HepG2 (cell line): Measurements from ENCODE around the gene CD69. TPM values are rescaled to one million over a fixed set of nuclear protein-coding genes. Genes with fewer than 3 reads are reported as not detected.

Experiments used
- ATAC-seq: fragments of 200-7000 bp; cut with Tn5 transposase; 3 replicates; pipeline ENCODE4 v1.9.1; 2020; ENCODE audit warnings: mild to moderate bottlenecking, moderate library complexity
- BruUV-seq: library from RNA; stranded (reverse); fragments of 400-500 nt; replicated peaks from 2 replicates; lab custom pipeline; 2021; lab: Mats Ljungman, UMichigan
- CTCF ChIA-PET: fragments of 300-600 bp; formaldehyde crosslinking; extraction: SDS; loops from one replicate; lab custom pipeline; 2021; ENCODE audit warnings: low total read pairs, inconsistent platforms, low intra/inter-chr PET ratio; lab: Yijun Ruan, JAX
- POLR2A ChIA-PET: fragments of 350-600 bp; sonication (Branson Sonifier 250); formaldehyde crosslinking; loops from one replicate; lab custom pipeline; 2020; ENCODE audit warnings: antibody characterized with exemption, inconsistent platforms; lab: Yijun Ruan, JAX
- DNase-seq: peaks from one replicate; pipeline ENCODE4 v3.0.0-alpha.2; 2015; ENCODE audit warnings: low spot score
- FAIRE-seq: peaks from 3 replicates; lab custom pipeline; 2011; peaks lifted over from hg19 to GRCh38; lab: Jason Lieb, UNC
- H2AFZ ChIP-seq: one replicate; pipeline ENCODE4 v1.6.1; 2011; ENCODE audit warnings: low read length, inconsistent platforms
- H3K27ac ChIP-seq: fragments of 300-600 bp; 3 replicates; pipeline ENCODE4 v1.8.0; 2011; ENCODE audit warnings: mixed run types, mild to moderate bottlenecking, mixed read lengths, low read length, inconsistent platforms; ENCODE audit not compliant: insufficient read depth; ENCODE audit errors: extremely low read length
- H3K27me3 ChIP-seq, 2 experiments: fragments of 200-600 bp in 1 of 2; 2 replicates in 1 of 2; 3 replicates in 1 of 2; pipeline versions ENCODE4 v1.6.0 to v1.8.0; 2011; ENCODE audit warnings: low read length in 2 of 2, mild to moderate bottlenecking in 2 of 2, moderate library complexity in 2 of 2, inconsistent platforms in 1 of 2; ENCODE audit not compliant: insufficient read depth in 2 of 2, control insufficient read depth in 1 of 2
- H3K36me3 ChIP-seq, 2 experiments: fragments of 200-600 bp in 1 of 2; replicated peaks in 1 of 2; 2 replicates in 1 of 2; 3 replicates in 1 of 2; pipeline versions ENCODE4 v1.5.1 to v1.8.0; 2011; ENCODE audit warnings: low read length in 2 of 2, inconsistent platforms in 1 of 2; ENCODE audit not compliant: insufficient read depth in 2 of 2, control insufficient read depth in 1 of 2
- H3K4me1 ChIP-seq: 2 replicates; pipeline ENCODE4 v1.5.1; 2012; ENCODE audit warnings: low read length, inconsistent platforms; ENCODE audit not compliant: insufficient read depth
- H3K4me2 ChIP-seq: 2 replicates; pipeline ENCODE4 v1.6.0; 2011; ENCODE audit warnings: low read depth, low read length, inconsistent platforms
- H3K4me3 ChIP-seq, 3 experiments: fragments of 200-600 bp in 1 of 3; sonication (generic), shearing (Covaris generic) in 1 of 3; replicated peaks in 1 of 3; 2 replicates each; pipeline ENCODE4 v1.5.1; 2011 to 2016; ENCODE audit warnings: low read length in 3 of 3, inconsistent platforms in 2 of 3, low read depth in 2 of 3, mild to moderate bottlenecking in 2 of 3, control low read depth in 1 of 3, mixed read lengths in 1 of 3; ENCODE audit not compliant: insufficient read depth in 1 of 3
- H3K79me2 ChIP-seq: one replicate; pipeline ENCODE4 v1.6.1; 2011; ENCODE audit warnings: low read length, inconsistent platforms; ENCODE audit not compliant: insufficient read depth
- H3K9ac ChIP-seq: 2 replicates; pipeline ENCODE4 v1.6.0; 2011; ENCODE audit warnings: mild to moderate bottlenecking, low read depth, low read length, inconsistent platforms; ENCODE audit not compliant: insufficient read depth
- H3K9me3 ChIP-seq: 2 replicates; pipeline ENCODE4 v1.5.1; 2012; ENCODE audit warnings: mild to moderate bottlenecking, low read length
- H4K20me1 ChIP-seq: 2 replicates; pipeline ENCODE4 v1.6.0; 2011; ENCODE audit warnings: inconsistent platforms, mild to moderate bottlenecking, low read length, moderate library complexity; ENCODE audit not compliant: insufficient read depth
- JUND ChIP-seq: sonication (generic); formaldehyde crosslinking; IDR thresholded peaks from 2 replicates; pipeline ENCODE4 v1.8.0; 2022; ENCODE audit warnings: mild to moderate bottlenecking, missing genetic modification reagents
- TBX2 ChIP-seq: sonication (generic); formaldehyde crosslinking; IDR thresholded peaks from 2 replicates; pipeline ENCODE4 v1.5.0; 2020; ENCODE audit warnings: missing genetic modification reagents, mild to moderate bottlenecking, borderline replicate concordance
- ZKSCAN8 ChIP-seq: IDR thresholded peaks from 2 replicates; pipeline ENCODE4 v1.6.1; 2016; ENCODE audit warnings: borderline replicate concordance, missing genetic modification reagents, missing compliant biosample characterization
- in situ Hi-C: cut with HindIII; loops from 2 replicates; pipeline ENCODE4 v1.10.0; 2017; ENCODE audit warnings: low pct_unique_long_range_greater_than_20kb; ENCODE audit not compliant: extremely low pct_ligation_motif_present
- intact Hi-C: fragments of 100-400 bp; cut with micrococcal nuclease; formaldehyde crosslinking; loops from one replicate; pipeline ENCODE4 v1.10.0; 2022; ENCODE audit not compliant: unreplicated experiment
- polyA plus RNA-seq, 8 experiments: library from polyadenylated mRNA; depleted of rRNA in 3 of 8; stranded (reverse) in 7 of 8; unstranded in 1 of 8; fragments of >200 nt; fragmentation: Illumina TruSeq in 4 of 8; extraction: Trizol in 4 of 8; gene quantifications; 2 replicates each; pipeline versions ENCODE4 v1.2.1 to v1.2.3, GENCODE V29; 2011 to 2016; ENCODE audit warnings: low read depth in 4 of 8, missing spikeins in 1 of 8, mixed read lengths in 1 of 8; ENCODE audit not compliant: insufficient read depth in 1 of 8
- total RNA-seq, 5 experiments: library from RNA; depleted of rRNA; stranded (reverse); fragments of >200 nt; fragmentation: Illumina TruSeq; extraction: Trizol; gene quantifications; 2 replicates each; pipeline ENCODE4 v1.2.3, GENCODE V29; 2016; ENCODE audit warnings: low read depth in 1 of 5
- TF ChIP-seq, protein P1 (sequence below): sonication (generic); formaldehyde crosslinking; IDR thresholded peaks from 2 replicates; pipeline ENCODE4 v1.4.0; 2020; ENCODE audit warnings: missing genetic modification reagents, borderline replicate concordance
- TF ChIP-seq, protein P2 (sequence below): IDR thresholded peaks from 2 replicates; pipeline ENCODE4 v1.6.1; 2016; ENCODE audit warnings: missing compliant biosample characterization, missing genetic modification reagents, borderline replicate concordance

Gene CD69
- total and polyA plus RNA-seq, 2 of the 13 experiments (the other 11 are each of a cell fraction or from before 2014, with no cell fraction given), result not detected

DNA sequence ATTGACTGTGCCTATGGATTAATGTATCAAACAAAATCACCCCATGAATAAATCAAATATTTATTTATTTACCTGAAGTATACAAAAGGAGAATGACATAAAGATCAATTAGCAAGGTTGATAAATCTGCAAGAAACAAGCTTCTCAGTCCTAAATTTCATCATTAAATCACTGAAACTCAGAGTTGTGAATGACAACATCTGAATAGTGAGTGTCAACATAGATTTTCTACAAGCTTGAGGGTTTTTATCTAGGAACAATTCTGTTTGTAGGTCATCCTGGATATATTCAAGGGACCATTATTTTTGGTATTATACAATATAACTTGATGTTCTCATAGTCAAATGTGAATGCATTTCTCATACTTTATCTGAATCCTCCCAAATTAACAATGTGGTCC is 49.2 kb upstream of the CD69 start:
- intact Hi-C loops, result loop anchor here (5.0 kb wide), 1 partner anchor 332 kb away; no protein-coding TSS in a partner anchor

More for the DNA sequence above, 49.2 kb upstream of the CD69 start:
- in situ Hi-C loops, result no loop called here
- no peak overlapping the region for H2AFZ ChIP-seq
- no peak for TF ChIP-seq ZKSCAN8 (CRISPR knock-in tag)
- no peak for TF ChIP-seq JUND (CRISPR knock-in tag)
- TF ChIP-seq, protein P1, sequence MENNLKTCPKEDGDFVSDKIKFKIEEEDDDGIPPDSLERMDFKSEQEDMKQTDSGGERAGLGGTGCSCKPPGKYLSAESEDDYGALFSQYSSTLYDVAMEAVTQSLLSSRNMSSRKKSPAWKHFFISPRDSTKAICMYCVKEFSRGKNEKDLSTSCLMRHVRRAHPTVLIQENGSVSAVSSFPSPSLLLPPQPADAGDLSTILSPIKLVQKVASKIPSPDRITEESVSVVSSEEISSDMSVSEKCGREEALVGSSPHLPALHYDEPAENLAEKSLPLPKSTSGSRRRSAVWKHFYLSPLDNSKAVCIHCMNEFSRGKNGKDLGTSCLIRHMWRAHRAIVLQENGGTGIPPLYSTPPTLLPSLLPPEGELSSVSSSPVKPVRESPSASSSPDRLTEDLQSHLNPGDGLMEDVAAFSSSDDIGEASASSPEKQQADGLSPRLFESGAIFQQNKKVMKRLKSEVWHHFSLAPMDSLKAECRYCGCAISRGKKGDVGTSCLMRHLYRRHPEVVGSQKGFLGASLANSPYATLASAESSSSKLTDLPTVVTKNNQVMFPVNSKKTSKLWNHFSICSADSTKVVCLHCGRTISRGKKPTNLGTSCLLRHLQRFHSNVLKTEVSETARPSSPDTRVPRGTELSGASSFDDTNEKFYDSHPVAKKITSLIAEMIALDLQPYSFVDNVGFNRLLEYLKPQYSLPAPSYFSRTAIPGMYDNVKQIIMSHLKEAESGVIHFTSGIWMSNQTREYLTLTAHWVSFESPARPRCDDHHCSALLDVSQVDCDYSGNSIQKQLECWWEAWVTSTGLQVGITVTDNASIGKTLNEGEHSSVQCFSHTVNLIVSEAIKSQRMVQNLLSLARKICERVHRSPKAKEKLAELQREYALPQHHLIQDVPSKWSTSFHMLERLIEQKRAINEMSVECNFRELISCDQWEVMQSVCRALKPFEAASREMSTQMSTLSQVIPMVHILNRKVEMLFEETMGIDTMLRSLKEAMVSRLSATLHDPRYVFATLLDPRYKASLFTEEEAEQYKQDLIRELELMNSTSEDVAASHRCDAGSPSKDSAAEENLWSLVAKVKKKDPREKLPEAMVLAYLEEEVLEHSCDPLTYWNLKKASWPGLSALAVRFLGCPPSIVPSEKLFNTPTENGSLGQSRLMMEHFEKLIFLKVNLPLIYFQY (CRISPR knock-in tag), result no peak
- TF ChIP-seq TBX2 (CRISPR knock-in tag), result no peak
- TF ChIP-seq, protein P2, sequence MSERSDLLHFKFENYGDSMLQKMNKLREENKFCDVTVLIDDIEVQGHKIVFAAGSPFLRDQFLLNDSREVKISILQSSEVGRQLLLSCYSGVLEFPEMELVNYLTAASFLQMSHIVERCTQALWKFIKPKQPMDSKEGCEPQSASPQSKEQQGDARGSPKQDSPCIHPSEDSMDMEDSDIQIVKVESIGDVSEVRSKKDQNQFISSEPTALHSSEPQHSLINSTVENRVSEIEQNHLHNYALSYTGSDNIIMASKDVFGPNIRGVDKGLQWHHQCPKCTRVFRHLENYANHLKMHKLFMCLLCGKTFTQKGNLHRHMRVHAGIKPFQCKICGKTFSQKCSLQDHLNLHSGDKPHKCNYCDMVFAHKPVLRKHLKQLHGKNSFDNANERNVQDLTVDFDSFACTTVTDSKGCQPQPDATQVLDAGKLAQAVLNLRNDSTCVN (CRISPR knock-in tag), result no peak
- no peaks in the 10 kb centered on the region for H3K36me3 ChIP-seq
- H3K9ac ChIP-seq, result no peak overlapping the region
- H4K20me1 ChIP-seq, result no peaks in the 10 kb centered on the region
- no peak overlapping the region for H3K4me3 ChIP-seq
- no TSS peak for BruUV-seq
- FAIRE-seq, result no peak
- peaks cover 0 to 34% of the 10 kb centered on the region in 2 experiments; a peak in 3 of 5 replicates for H3K27me3 ChIP-seq
- no peak for ATAC-seq
- no peak overlapping the region for H3K4me2 ChIP-seq
- CTCF ChIA-PET, result no interaction called here
- H3K9me3 ChIP-seq, result no peaks in the 10 kb centered on the region
- POLR2A ChIA-PET, result no interaction called here
- H3K79me2 ChIP-seq, result no peaks in the 10 kb centered on the region
- no peak for DNase-seq
- no peak overlapping the region for H3K27ac ChIP-seq
- H3K4me1 ChIP-seq, result no peaks in the 10 kb centered on the region
